ENCODE results near the gene CLPTM1L.

CLPTM1L gene

GRCh38 chr5:1321576-1321975 lies 23.3 kb downstream of the CLPTM1L start:
- H3K4me1 ChIP-seq (ENCODE audit: low read depth, poor library complexity, severe bottlenecking) = peaks cover 76% of the 10 kb centered on the region
- no peak overlapping the region for H3K9ac ChIP-seq
- no peak overlapping the region for H2AFZ ChIP-seq (ENCODE audit: low read depth)
- peak overlapping the region; percentile 26; the same call in 1 of the 2 replicates for H3K4me2 ChIP-seq
- H3K27ac ChIP-seq = peak overlapping the region; percentile 100; the same call in 1 of the 2 replicates
- peaks cover 40% of the 10 kb centered on the region; the same call in 1 of the 2 replicates for H3K36me3 ChIP-seq (ENCODE audit: insufficient read depth)
- H3K27me3 ChIP-seq (ENCODE audit: insufficient read depth, low read depth) = no peaks in the 10 kb centered on the region
- TF ChIP-seq, protein P1, sequence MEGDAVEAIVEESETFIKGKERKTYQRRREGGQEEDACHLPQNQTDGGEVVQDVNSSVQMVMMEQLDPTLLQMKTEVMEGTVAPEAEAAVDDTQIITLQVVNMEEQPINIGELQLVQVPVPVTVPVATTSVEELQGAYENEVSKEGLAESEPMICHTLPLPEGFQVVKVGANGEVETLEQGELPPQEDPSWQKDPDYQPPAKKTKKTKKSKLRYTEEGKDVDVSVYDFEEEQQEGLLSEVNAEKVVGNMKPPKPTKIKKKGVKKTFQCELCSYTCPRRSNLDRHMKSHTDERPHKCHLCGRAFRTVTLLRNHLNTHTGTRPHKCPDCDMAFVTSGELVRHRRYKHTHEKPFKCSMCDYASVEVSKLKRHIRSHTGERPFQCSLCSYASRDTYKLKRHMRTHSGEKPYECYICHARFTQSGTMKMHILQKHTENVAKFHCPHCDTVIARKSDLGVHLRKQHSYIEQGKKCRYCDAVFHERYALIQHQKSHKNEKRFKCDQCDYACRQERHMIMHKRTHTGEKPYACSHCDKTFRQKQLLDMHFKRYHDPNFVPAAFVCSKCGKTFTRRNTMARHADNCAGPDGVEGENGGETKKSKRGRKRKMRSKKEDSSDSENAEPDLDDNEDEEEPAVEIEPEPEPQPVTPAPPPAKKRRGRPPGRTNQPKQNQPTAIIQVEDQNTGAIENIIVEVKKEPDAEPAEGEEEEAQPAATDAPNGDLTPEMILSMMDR (conservative IDR thresholded peaks at IDR 0.05; ENCODE audit: low read depth, low read length) = no peak
- peaks cover 55% of the 10 kb centered on the region for H3K79me2 ChIP-seq (ENCODE audit: insufficient read depth, low read depth)
- H3K4me3 ChIP-seq (IDR thresholded peaks at IDR 0.05; ENCODE audit: insufficient read depth, low read depth, low read length) = no peak overlapping the region
- no peaks in the 10 kb centered on the region for H4K20me1 ChIP-seq (ENCODE audit: insufficient read depth)

- TF ChIP-seq, protein P1 (conservative IDR thresholded peaks at IDR 0.05; ENCODE audit: low read depth, low read length) = no peak
- Histone ChIP-seq H3K4me3 (IDR thresholded peaks at IDR 0.05; ENCODE audit: insufficient read depth, low read depth, low read length) (no peak overlapping the region), H3K27me3 (ENCODE audit: insufficient read depth, low read depth) (no peaks in the 10 kb centered on the region), H4K20me1 (ENCODE audit: insufficient read depth) (no peaks in the 10 kb centered on the region), H3K9ac (no peak overlapping the region), H2AFZ (ENCODE audit: low read depth) (no peak overlapping the region), H3K4me1 (ENCODE audit: low read depth, poor library complexity, severe bottlenecking) (peaks cover 79% of the 10 kb centered on the region), H3K27ac (peak overlapping the region; percentile 100; the same call in 1 of the 2 replicates), H3K36me3 (ENCODE audit: insufficient read depth) (peaks cover 40% of the 10 kb centered on the region; the same call in 1 of the 2 replicates), H3K79me2 (ENCODE audit: insufficient read depth, low read depth) (peaks cover 54% of the 10 kb centered on the region), H3K4me2 (peak overlapping the region; percentile 85; the same call in 1 of the 2 replicates)
Measured at GRCh38 chr5:1320436-1321344, 24.2 kb downstream of the CLPTM1L start.

GRCh38 chr5:1319436-1320256 lies 25.3 kb downstream of the CLPTM1L start:
- peaks cover 37% of the 10 kb centered on the region; the same call in 1 of the 2 replicates for H3K36me3 ChIP-seq (ENCODE audit: insufficient read depth)
- no peak overlapping the region for H2AFZ ChIP-seq (ENCODE audit: low read depth)
- no peaks in the 10 kb centered on the region for H3K27me3 ChIP-seq (ENCODE audit: insufficient read depth, low read depth)
- H3K79me2 ChIP-seq (ENCODE audit: insufficient read depth, low read depth) = peaks cover 57% of the 10 kb centered on the region
- peaks cover 89% of the 10 kb centered on the region for H3K4me1 ChIP-seq (ENCODE audit: low read depth, poor library complexity, severe bottlenecking)
- TF ChIP-seq, protein P1 (conservative IDR thresholded peaks at IDR 0.05; ENCODE audit: low read depth, low read length) = no peak; the same call in 1 of the 2 replicates
- peak overlapping the region; percentile 75 for H3K9ac ChIP-seq
- peak overlapping the region; percentile 85 for H3K4me2 ChIP-seq
- H4K20me1 ChIP-seq (ENCODE audit: insufficient read depth) = no peaks in the 10 kb centered on the region
- peak overlapping the region; percentile 100 for H3K27ac ChIP-seq
- no peak overlapping the region for H3K4me3 ChIP-seq (IDR thresholded peaks at IDR 0.05; ENCODE audit: insufficient read depth, low read depth, low read length)

GRCh38 chr5:1318659-1319251 lies 26.1 kb downstream of the CLPTM1L start:
- no peak overlapping the region for H3K4me3 ChIP-seq (IDR thresholded peaks at IDR 0.05; ENCODE audit: insufficient read depth, low read depth, low read length)
- no peaks in the 10 kb centered on the region for H4K20me1 ChIP-seq (ENCODE audit: insufficient read depth)
- peaks cover 94% of the 10 kb centered on the region for H3K4me1 ChIP-seq (ENCODE audit: low read depth, poor library complexity, severe bottlenecking)
- TF ChIP-seq, protein P1 (conservative IDR thresholded peaks at IDR 0.05; ENCODE audit: low read depth, low read length) = no peak
- H3K27ac ChIP-seq = peak overlapping the region; percentile 100
- peak overlapping the region; percentile 75 for H3K9ac ChIP-seq
- H2AFZ ChIP-seq (ENCODE audit: low read depth) = no peak overlapping the region
- peaks cover 28% of the 10 kb centered on the region; the same call in 1 of the 2 replicates for H3K36me3 ChIP-seq (ENCODE audit: insufficient read depth)
- no peaks in the 10 kb centered on the region for H3K27me3 ChIP-seq (ENCODE audit: insufficient read depth, low read depth)
- H3K4me2 ChIP-seq = peak overlapping the region; percentile 85
- peaks cover 58% of the 10 kb centered on the region for H3K79me2 ChIP-seq (ENCODE audit: insufficient read depth, low read depth)
